ENCODE data around the gene MARCHF3. TPM values are rescaled to one million over a fixed set of nuclear protein-coding genes. Genes with fewer than 3 reads are reported as not detected.

MARCHF3 gene
- total RNA-seq, 1 experiment from 2014 or later, result 1.1 TPM

- ChIA-PET POLR2A (ENCODE audit: low non-redundant PET) (no interaction called here), CTCF (no interaction called here)
- BruUV-seq (replicated peaks), result no TSS peak
- Histone ChIP-seq H3K36me3 (ENCODE audit: insufficient read depth, low read length, poor library complexity, severe bottlenecking) (no peaks in the 10 kb centered on the region), H3K4me3 (ENCODE audit: low read depth, low read length, poor library complexity, severe bottlenecking) (no peak overlapping the region), H3K9me3 (ENCODE audit: low read depth, low read length, poor library complexity, severe bottlenecking) (no peaks in the 10 kb centered on the region), H3K4me1 (ENCODE audit: insufficient read depth, low read length, poor library complexity, severe bottlenecking) (peaks cover 14% of the 10 kb centered on the region), H3K27ac (ENCODE audit: low read depth, low read length, poor library complexity, severe bottlenecking) (no peak overlapping the region), H3K27me3 (replicated peaks; ENCODE audit: insufficient read depth, low read depth, low read length, poor library complexity) (no peaks in the 10 kb centered on the region)
- TF ChIP-seq, protein P1, sequence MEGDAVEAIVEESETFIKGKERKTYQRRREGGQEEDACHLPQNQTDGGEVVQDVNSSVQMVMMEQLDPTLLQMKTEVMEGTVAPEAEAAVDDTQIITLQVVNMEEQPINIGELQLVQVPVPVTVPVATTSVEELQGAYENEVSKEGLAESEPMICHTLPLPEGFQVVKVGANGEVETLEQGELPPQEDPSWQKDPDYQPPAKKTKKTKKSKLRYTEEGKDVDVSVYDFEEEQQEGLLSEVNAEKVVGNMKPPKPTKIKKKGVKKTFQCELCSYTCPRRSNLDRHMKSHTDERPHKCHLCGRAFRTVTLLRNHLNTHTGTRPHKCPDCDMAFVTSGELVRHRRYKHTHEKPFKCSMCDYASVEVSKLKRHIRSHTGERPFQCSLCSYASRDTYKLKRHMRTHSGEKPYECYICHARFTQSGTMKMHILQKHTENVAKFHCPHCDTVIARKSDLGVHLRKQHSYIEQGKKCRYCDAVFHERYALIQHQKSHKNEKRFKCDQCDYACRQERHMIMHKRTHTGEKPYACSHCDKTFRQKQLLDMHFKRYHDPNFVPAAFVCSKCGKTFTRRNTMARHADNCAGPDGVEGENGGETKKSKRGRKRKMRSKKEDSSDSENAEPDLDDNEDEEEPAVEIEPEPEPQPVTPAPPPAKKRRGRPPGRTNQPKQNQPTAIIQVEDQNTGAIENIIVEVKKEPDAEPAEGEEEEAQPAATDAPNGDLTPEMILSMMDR (conservative IDR thresholded peaks at IDR 0.05; ENCODE audit: low read depth, low read length), result no peak
- TF ChIP-seq EZH2 (IDR thresholded peaks at IDR 0.05; ENCODE audit: borderline replicate concordance, low read depth, low read length, poor library complexity, severe bottlenecking), result no peak
- DNase-seq (ENCODE audit: low spot score), result no peak
- intact Hi-C loops (cut with micrococcal nuclease; ENCODE audit: unreplicated experiment), result no loop called here
Measured at GRCh38 chr5:126871441-126871840, 158.9 kb downstream of the MARCHF3 start.

DNA sequence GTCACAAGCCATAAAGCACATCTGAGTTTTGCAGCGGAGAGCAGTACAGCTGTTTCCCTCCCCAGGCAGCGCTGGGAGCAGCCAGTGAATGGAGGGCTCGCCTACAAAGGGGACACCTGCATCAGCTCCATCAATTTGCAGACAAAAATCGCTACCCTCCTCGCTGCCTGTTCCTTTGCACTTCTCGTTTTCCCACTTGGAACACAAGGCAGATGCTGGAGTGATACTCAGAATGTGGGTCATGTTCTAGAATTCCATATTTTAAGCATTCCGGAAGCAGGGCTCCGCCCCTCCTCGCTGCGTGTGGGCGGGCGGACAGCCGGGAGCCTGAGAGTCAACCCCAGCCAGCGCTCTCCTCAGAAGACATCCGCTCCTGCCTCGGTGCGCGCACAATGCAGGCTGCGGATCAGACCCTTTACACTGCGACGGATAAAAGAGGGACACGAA is 161.3 kb downstream of the MARCHF3 start:
- Histone ChIP-seq H3K9me3 (ENCODE audit: low read depth, low read length, poor library complexity, severe bottlenecking) (no peaks in the 10 kb centered on the region), H3K4me3 (ENCODE audit: low read depth, low read length, poor library complexity, severe bottlenecking) (peak overlapping the region; percentile 32), H3K27ac (ENCODE audit: low read depth, low read length, poor library complexity, severe bottlenecking) (no peak overlapping the region), H3K4me1 (ENCODE audit: insufficient read depth, low read length, poor library complexity, severe bottlenecking) (peaks cover 12% of the 10 kb centered on the region), H3K27me3 (replicated peaks; ENCODE audit: insufficient read depth, low read depth, low read length, poor library complexity) (no peaks in the 10 kb centered on the region), H3K36me3 (ENCODE audit: insufficient read depth, low read length, poor library complexity, severe bottlenecking) (no peaks in the 10 kb centered on the region)
- TF ChIP-seq, protein P1 (conservative IDR thresholded peaks at IDR 0.05; ENCODE audit: low read depth, low read length), result no peak
- no peak for TF ChIP-seq EZH2 (IDR thresholded peaks at IDR 0.05; ENCODE audit: borderline replicate concordance, low read depth, low read length, poor library complexity, severe bottlenecking)
- peak; percentile 74 for DNase-seq (ENCODE audit: low spot score)
- intact Hi-C loops (cut with micrococcal nuclease; ENCODE audit: unreplicated experiment), result no loop called here
- POLR2A ChIA-PET (ENCODE audit: low non-redundant PET), result no interaction called here
- BruUV-seq (replicated peaks), result no TSS peak
- CTCF ChIA-PET, result no interaction called here

DNA sequence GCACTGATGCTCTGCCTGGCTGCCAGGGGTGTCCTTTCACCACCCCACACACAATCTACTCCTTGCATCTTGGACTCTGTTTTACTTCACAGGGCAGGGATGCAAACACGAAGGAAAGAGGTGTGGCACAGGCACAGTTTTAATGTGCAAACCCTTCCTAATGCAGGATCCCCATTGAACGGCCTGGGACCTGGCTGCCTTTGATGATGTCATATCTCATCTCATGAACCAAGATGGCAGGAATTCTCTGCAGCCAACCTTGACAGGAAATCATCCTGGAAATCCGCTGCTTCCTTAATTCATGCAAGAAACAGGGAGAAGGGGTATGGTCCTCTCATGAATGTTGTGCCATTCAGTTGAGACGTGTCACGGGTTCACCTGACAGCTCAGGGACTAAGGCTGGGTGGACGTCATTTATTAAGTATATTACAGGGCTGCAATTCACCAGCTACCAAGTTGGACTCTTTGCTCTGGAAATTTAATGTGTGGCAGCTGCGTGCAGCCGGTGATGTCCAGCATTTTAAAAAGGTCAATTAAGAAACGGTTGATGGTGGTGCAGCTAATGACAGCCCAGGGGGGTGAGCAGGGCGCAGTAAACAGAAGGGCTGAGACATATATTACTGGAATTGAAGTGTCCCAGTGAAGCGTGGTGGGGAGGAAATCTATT is 161.9 kb downstream of the MARCHF3 start:
- H3K36me3 ChIP-seq (ENCODE audit: insufficient read depth, low read length, poor library complexity, severe bottlenecking), result no peaks in the 10 kb centered on the region
- no peaks in the 10 kb centered on the region for H3K27me3 ChIP-seq (replicated peaks; ENCODE audit: insufficient read depth, low read depth, low read length, poor library complexity)
- peak overlapping the region; percentile 32 for H3K4me3 ChIP-seq (ENCODE audit: low read depth, low read length, poor library complexity, severe bottlenecking)
- POLR2A ChIA-PET (ENCODE audit: low non-redundant PET), result no interaction called here
- no TSS peak for BruUV-seq (replicated peaks)
- H3K4me1 ChIP-seq (ENCODE audit: insufficient read depth, low read length, poor library complexity, severe bottlenecking), result peaks cover 12% of the 10 kb centered on the region
- CTCF ChIA-PET, result no interaction called here
- H3K27ac ChIP-seq (ENCODE audit: low read depth, low read length, poor library complexity, severe bottlenecking), result no peak overlapping the region
- DNase-seq (ENCODE audit: low spot score), result no peak
- intact Hi-C loops (cut with micrococcal nuclease; ENCODE audit: unreplicated experiment), result no loop called here
- no peak for TF ChIP-seq EZH2 (IDR thresholded peaks at IDR 0.05; ENCODE audit: borderline replicate concordance, low read depth, low read length, poor library complexity, severe bottlenecking)
- TF ChIP-seq, protein P1 (conservative IDR thresholded peaks at IDR 0.05; ENCODE audit: low read depth, low read length), result no peak
- H3K9me3 ChIP-seq (ENCODE audit: low read depth, low read length, poor library complexity, severe bottlenecking), result no peaks in the 10 kb centered on the region

All from A673 (cell line).